Measurements from ENCODE around the gene PIGU. TPM values are rescaled to one million over a fixed set of nuclear protein-coding genes. Genes with fewer than 3 reads are reported as not detected.

The PIGU gene
- total RNA-seq, 1 experiment from 2014 or later: 25.1 TPM

DNA sequence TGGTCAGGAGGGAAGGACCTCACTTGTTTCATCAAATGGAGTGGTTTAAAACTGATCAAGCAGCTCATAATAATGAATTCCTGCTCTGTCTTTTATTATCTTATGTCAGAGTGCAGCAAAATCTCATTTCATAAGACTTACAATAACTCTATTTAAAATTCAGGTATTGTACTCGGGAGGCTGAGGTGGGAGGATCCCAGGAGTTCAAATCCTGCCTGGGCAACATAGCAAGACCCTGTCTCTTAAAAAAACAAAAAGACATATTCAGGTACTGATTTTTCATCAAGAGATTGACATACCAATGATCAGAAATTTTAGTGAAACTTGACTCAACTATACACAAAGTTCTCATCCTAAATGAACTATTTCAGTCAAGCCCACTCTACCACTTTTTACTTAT lies 166.3 kb downstream of the PIGU start:
- DNase-seq (ENCODE audit: low read depth, low spot score) (no peak), ATAC-seq (no peak)
- H3K4me1 ChIP-seq (ENCODE audit: control insufficient read depth in 1 of 2, insufficient read depth in 2 of 2, low read length in 2 of 2): peaks cover under 1 to 1% of the 10 kb centered on the region in 2 experiments; a peak in 3 of 4 replicates
- H3K79me2 ChIP-seq (ENCODE audit: insufficient read depth, low read length): no peaks in the 10 kb centered on the region
- TF ChIP-seq YY1 (IDR thresholded peaks at IDR 0.05; ENCODE audit: extremely low read depth, insufficient replicate concordance, low read depth, low read length): no peak
- no peak for TF ChIP-seq SP1 (IDR thresholded peaks at IDR 0.05; ENCODE audit: low read depth)
- no peak for TF ChIP-seq RAD21 (IDR thresholded peaks at IDR 0.05; ENCODE audit: low read depth)
- no peak for TF ChIP-seq SIN3A (IDR thresholded peaks at IDR 0.05; ENCODE audit: low read depth)
- no peak for TF ChIP-seq JUND (IDR thresholded peaks at IDR 0.05)
- no peak for TF ChIP-seq EZH2 (IDR thresholded peaks at IDR 0.05)
- H2AFZ ChIP-seq (ENCODE audit: low read depth, low read length, poor library complexity, severe bottlenecking): no peak overlapping the region
- no peak overlapping the region for H3K4me2 ChIP-seq (ENCODE audit: low read length)
- BruUV-seq (replicated peaks): no TSS peak
- no peaks in the 10 kb centered on the region for H3K27me3 ChIP-seq (ENCODE audit: insufficient read depth, low read length)
- ChIA-PET RAD21 (ENCODE audit: low non-redundant PET in 1 of 2, low total read pairs in 2 of 2, uncharacterized antibody in 2 of 2, unreplicated experiment in 2 of 2) (no interaction called here), POLR2A (interaction anchor here (0.7 kb wide), 1 partner anchor 56 kb away, joined by 3 read pairs; no protein-coding TSS in a partner anchor), CTCF (no interaction called here)
- no peak overlapping the region for H3K27ac ChIP-seq (ENCODE audit: low read depth, low read length)
- H4K20me1 ChIP-seq (ENCODE audit: insufficient read depth): no peaks in the 10 kb centered on the region
- intact Hi-C loops (cut with micrococcal nuclease): no loop called here
- peaks cover 12 to 19% of the 10 kb centered on the region in 2 experiments for H3K36me3 ChIP-seq (ENCODE audit: control insufficient read depth in 1 of 2, insufficient read depth in 2 of 2, low read length in 2 of 2)
- H3K9ac ChIP-seq (ENCODE audit: low read length): no peak overlapping the region
- no peaks in the 10 kb centered on the region for H3K9me2 ChIP-seq (ENCODE audit: insufficient read depth)
- H3K9me3 ChIP-seq (ENCODE audit: control insufficient read depth in 1 of 2, insufficient read depth in 1 of 2, low read depth in 1 of 2, low read length in 2 of 2): no peaks in the 10 kb centered on the region
- H3K4me3 ChIP-seq (replicated peaks in 1 of 2; ENCODE audit: low read depth in 1 of 2, low read length in 2 of 2): no peak overlapping the region

Other genes with a start within 250 kb of the PIGU start
- 106 TPM for gene DYNLRB1, start 160.7 kb downstream of the PIGU start, total RNA-seq (2021; ENCODE audit: unreplicated experiment)
- gene MAP1LC3A, start 118.4 kb downstream of the PIGU start, total RNA-seq (2021; ENCODE audit: unreplicated experiment): not detected
- 7.1 TPM for gene TP53INP2, start 27.3 kb upstream of the PIGU start, total RNA-seq (2021; ENCODE audit: unreplicated experiment)
- 24.8 TPM for gene NCOA6, start 148.6 kb upstream of the PIGU start, total RNA-seq (2021; ENCODE audit: unreplicated experiment)
- 9.4 TPM for gene GGT7, start 195.8 kb upstream of the PIGU start, total RNA-seq (2021; ENCODE audit: unreplicated experiment)
- gene ACSS2, start 199.5 kb upstream of the PIGU start, total RNA-seq (2021; ENCODE audit: unreplicated experiment): 71.7 TPM